ENCODE results near the gene CENPE.
A peak's percentile ranks its signal among the peaks of the same experiment; 100 is the strongest.
"Not testable (repeated sequence)": the region's sequence is repeated elsewhere in the genome, so short reads cannot be mapped to it uniquely, and the experiment has no call there.

Gene CENPE

GRCh38 chr4:103198111-103198765 lies at the start of gene CENPE:
CENPE (minus strand) TSS chr4:103198343; CDS start chr4:103198319, 24 bp downstream.
- peaks cover 2% of the 10 kb centered on the region for H3K36me3 ChIP-seq (ENCODE audit: control insufficient read depth, insufficient read depth, low read length)
- H3K4me1 ChIP-seq (ENCODE audit: control insufficient read depth, insufficient read depth, low read length), result no peaks in the 10 kb centered on the region
- no peaks in the 10 kb centered on the region for H3K27me3 ChIP-seq (ENCODE audit: control insufficient read depth, insufficient read depth, low read length)
- H3K9me3 ChIP-seq (ENCODE audit: control insufficient read depth, insufficient read depth, low read length), result no peaks in the 10 kb centered on the region
- H3K9ac ChIP-seq (ENCODE audit: low read depth, low read length), result peak within 1 kb of the TSS; percentile 62
- H3K4me3 ChIP-seq (ENCODE audit: low read depth, low read length), result peak within 1 kb of the TSS; percentile 95

GRCh38 chr4:103244251-103244650 lies 46.1 kb upstream of the CENPE start:
- no peaks in the 10 kb centered on the region for H3K36me3 ChIP-seq (ENCODE audit: control insufficient read depth, insufficient read depth, low read length)
- no peaks in the 10 kb centered on the region for H3K27me3 ChIP-seq (ENCODE audit: control insufficient read depth, insufficient read depth, low read length)
- no peaks in the 10 kb centered on the region for H3K9me3 ChIP-seq (ENCODE audit: control insufficient read depth, insufficient read depth, low read length)
- H3K4me1 ChIP-seq (ENCODE audit: control insufficient read depth, insufficient read depth, low read length), result no peaks in the 10 kb centered on the region
- no peak overlapping the region for H3K9ac ChIP-seq (ENCODE audit: low read depth, low read length)
- H3K4me3 ChIP-seq (ENCODE audit: low read depth, low read length), result no peak overlapping the region

- H3K4me3 ChIP-seq (ENCODE audit: low read depth, low read length); H3K4me1 ChIP-seq (ENCODE audit: control insufficient read depth, insufficient read depth, low read length); H3K27me3 ChIP-seq (ENCODE audit: control insufficient read depth, insufficient read depth, low read length); H3K9me3 ChIP-seq (ENCODE audit: control insufficient read depth, insufficient read depth, low read length); H3K9ac ChIP-seq (ENCODE audit: low read depth, low read length); H3K36me3 ChIP-seq (ENCODE audit: control insufficient read depth, insufficient read depth, low read length): not testable (repeated sequence)
These were observed 32.8 kb upstream of the CENPE start for GRCh38 chr4:103230938-103231337.

DNA sequence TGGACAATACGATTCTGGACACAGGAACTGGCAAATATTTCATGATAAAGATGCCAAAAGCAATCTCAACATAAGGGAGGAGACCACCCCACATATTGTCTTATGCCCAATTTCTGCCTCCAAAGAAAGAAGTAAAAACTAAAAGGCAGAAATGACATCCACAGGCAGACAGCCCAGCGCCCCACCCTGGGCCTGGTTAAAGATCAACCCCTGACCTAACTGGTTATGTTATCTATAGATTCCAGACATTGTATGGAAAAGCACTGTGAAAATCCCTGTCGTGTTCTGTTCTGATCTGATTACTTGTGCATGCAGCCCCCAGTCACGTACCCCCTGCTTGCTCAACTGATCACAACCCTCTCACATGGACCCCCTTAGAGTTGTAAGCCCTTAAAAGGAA lies 25.4 kb upstream of the CENPE start:
- H3K4me1 ChIP-seq (ENCODE audit: control insufficient read depth, insufficient read depth, low read length); H3K4me3 ChIP-seq (ENCODE audit: low read depth, low read length); H3K36me3 ChIP-seq (ENCODE audit: control insufficient read depth, insufficient read depth, low read length): not testable (repeated sequence)

DNA sequence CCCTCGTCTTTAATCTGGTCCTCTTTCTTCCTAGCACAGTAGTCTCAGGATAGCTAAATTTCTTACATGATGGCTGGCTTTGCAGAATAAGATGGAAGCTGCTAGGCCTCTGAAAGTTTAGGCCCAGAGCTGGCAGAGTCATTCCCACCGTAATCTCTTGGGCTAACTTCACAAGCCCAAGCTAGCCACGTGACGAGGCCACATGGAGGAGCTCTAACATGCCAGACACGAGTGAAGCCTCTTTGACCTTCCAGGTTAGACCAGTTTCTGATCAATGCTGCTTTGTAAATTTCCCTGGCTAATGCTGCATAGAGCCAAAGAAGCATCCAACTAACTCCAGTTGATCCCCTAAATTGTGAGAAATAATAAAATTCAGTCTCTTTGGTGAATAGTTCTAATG lies 9.5 kb upstream of the CENPE start:
- Histone ChIP-seq H3K4me3 (ENCODE audit: low read depth, low read length) (no peak overlapping the region), H3K36me3 (ENCODE audit: control insufficient read depth, insufficient read depth, low read length) (no peaks in the 10 kb centered on the region), H3K4me1 (ENCODE audit: control insufficient read depth, insufficient read depth, low read length) (no peaks in the 10 kb centered on the region), H3K27me3 (ENCODE audit: control insufficient read depth, insufficient read depth, low read length) (no peaks in the 10 kb centered on the region), H3K9ac (ENCODE audit: low read depth, low read length) (no peak overlapping the region), H3K9me3 (ENCODE audit: control insufficient read depth, insufficient read depth, low read length) (no peaks in the 10 kb centered on the region)

More for the DNA sequence above, 25.4 kb upstream of the CENPE start:
- H3K9me3 ChIP-seq (ENCODE audit: control insufficient read depth, insufficient read depth, low read length); H3K9ac ChIP-seq (ENCODE audit: low read depth, low read length); H3K27me3 ChIP-seq (ENCODE audit: control insufficient read depth, insufficient read depth, low read length): not testable (repeated sequence)

GRCh38 chr4:103204111-103204510 lies 6.0 kb upstream of the CENPE start:
- Histone ChIP-seq H3K9me3 (ENCODE audit: control insufficient read depth, insufficient read depth, low read length) (no peaks in the 10 kb centered on the region), H3K9ac (ENCODE audit: low read depth, low read length) (no peak overlapping the region), H3K27me3 (ENCODE audit: control insufficient read depth, insufficient read depth, low read length) (no peaks in the 10 kb centered on the region), H3K4me1 (ENCODE audit: control insufficient read depth, insufficient read depth, low read length) (no peaks in the 10 kb centered on the region), H3K4me3 (ENCODE audit: low read depth, low read length) (no peak overlapping the region), H3K36me3 (ENCODE audit: control insufficient read depth, insufficient read depth, low read length) (no peaks in the 10 kb centered on the region)

DNA sequence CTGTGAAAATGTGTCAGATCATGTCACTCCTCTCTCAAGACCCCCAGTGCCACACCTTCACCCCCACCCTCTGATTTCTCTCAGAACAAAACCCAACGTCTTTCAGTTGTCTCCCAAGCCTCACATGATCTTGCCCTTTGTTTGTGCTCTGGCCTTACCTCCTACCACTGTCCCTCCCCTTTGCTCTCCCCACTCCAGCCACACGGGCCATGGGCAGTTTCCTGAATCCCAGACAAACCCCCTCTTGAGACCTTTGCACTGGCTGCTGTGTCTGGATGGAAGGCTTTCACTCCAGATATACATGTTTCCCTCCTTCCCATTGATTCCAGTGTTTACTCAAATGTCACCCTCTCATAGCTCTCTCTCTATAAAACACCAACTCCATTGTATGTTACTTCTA lies 3.6 kb upstream of the CENPE start:
- no peaks in the 10 kb centered on the region for H3K27me3 ChIP-seq (ENCODE audit: control insufficient read depth, insufficient read depth, low read length)
- no peaks in the 10 kb centered on the region for H3K36me3 ChIP-seq (ENCODE audit: control insufficient read depth, insufficient read depth, low read length)
- H3K9ac ChIP-seq (ENCODE audit: low read depth, low read length), result no peak overlapping the region
- no peak overlapping the region for H3K4me3 ChIP-seq (ENCODE audit: low read depth, low read length)
- H3K9me3 ChIP-seq (ENCODE audit: control insufficient read depth, insufficient read depth, low read length), result no peaks in the 10 kb centered on the region
- H3K4me1 ChIP-seq (ENCODE audit: control insufficient read depth, insufficient read depth, low read length), result no peaks in the 10 kb centered on the region

DNA sequence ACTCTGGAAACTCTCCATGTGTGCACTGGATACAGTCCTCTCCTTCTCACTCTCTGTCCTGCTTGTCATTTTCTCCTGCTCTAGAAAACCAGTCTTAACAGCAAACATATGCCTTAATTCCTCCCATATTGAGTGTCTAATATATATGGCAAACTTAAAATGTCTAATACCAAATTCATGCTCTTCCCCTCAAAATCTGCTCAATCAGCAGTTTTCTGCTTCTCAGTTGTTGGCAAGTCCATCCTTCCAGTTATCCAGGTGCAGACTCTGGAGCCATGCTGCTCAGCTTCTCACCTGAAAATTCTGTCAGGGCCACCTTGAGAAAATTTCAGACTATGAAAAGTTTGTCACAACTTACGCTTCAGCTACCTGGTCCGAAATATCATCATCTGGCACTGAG lies 3.1 kb upstream of the CENPE start:
- Histone ChIP-seq H3K36me3 (ENCODE audit: control insufficient read depth, insufficient read depth, low read length) (no peaks in the 10 kb centered on the region), H3K27me3 (ENCODE audit: control insufficient read depth, insufficient read depth, low read length) (no peaks in the 10 kb centered on the region), H3K4me3 (ENCODE audit: low read depth, low read length) (no peak overlapping the region), H3K9me3 (ENCODE audit: control insufficient read depth, insufficient read depth, low read length) (no peaks in the 10 kb centered on the region), H3K9ac (ENCODE audit: low read depth, low read length) (no peak overlapping the region), H3K4me1 (ENCODE audit: control insufficient read depth, insufficient read depth, low read length) (no peaks in the 10 kb centered on the region)

- no peaks in the 10 kb centered on the region for H3K4me1 ChIP-seq (ENCODE audit: control insufficient read depth, insufficient read depth, low read length)
- H3K9me3 ChIP-seq (ENCODE audit: control insufficient read depth, insufficient read depth, low read length), result no peaks in the 10 kb centered on the region
- no peaks in the 10 kb centered on the region for H3K27me3 ChIP-seq (ENCODE audit: control insufficient read depth, insufficient read depth, low read length)
- H3K4me3 ChIP-seq (ENCODE audit: low read depth, low read length), result peak overlapping the region; percentile 95
- H3K9ac ChIP-seq (ENCODE audit: low read depth, low read length), result no peak overlapping the region
- H3K36me3 ChIP-seq (ENCODE audit: control insufficient read depth, insufficient read depth, low read length), result peaks cover 2% of the 10 kb centered on the region
These were observed 866 bp upstream of the CENPE start for GRCh38 chr4:103199009-103199408.

DNA sequence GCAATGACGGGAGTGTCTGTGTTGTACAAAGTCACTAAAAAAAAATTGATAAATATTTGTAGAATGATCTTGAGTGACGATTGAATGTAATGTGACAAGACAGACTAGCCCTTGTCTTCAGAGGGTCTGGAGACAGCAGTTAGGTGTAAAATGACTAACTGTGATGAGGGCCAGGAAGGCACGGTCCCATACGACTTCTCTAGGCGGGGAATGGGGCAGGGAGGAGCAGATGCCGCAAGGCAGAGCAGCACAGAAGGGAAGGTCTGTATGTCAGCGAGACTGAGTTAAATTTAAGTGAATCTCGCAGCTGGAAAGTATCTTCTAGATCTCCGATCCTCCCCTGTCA lies 405 bp downstream of the CENPE start:
- peak overlapping the region; percentile 95 for H3K4me3 ChIP-seq (ENCODE audit: low read depth, low read length)
- no peaks in the 10 kb centered on the region for H3K9me3 ChIP-seq (ENCODE audit: control insufficient read depth, insufficient read depth, low read length)
- peak overlapping the region; percentile 62 for H3K9ac ChIP-seq (ENCODE audit: low read depth, low read length)
- no peaks in the 10 kb centered on the region for H3K27me3 ChIP-seq (ENCODE audit: control insufficient read depth, insufficient read depth, low read length)
- H3K36me3 ChIP-seq (ENCODE audit: control insufficient read depth, insufficient read depth, low read length), result peaks cover 2% of the 10 kb centered on the region
- H3K4me1 ChIP-seq (ENCODE audit: control insufficient read depth, insufficient read depth, low read length), result no peaks in the 10 kb centered on the region

DNA sequence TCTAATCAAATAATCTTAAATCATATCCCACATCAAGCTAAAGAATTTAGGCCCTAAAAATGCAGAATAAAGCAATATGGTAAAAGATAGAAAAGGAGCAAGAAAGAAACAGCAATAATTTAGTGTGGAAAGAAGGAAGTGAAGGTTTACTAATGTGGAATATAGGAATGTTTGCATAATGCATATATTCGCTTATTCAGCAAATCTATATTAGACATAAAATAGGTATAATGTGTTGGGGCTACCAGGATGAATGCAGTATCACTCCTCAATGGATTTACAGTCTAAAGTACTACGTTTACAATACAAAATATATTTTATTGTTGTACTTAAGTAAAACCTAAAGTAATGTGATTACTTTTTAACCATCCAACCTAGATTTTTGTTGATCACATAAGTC lies 4.7 kb downstream of the CENPE start:
- no peak overlapping the region for H3K4me3 ChIP-seq (ENCODE audit: low read depth, low read length)
- H3K36me3 ChIP-seq (ENCODE audit: control insufficient read depth, insufficient read depth, low read length), result peaks cover 8% of the 10 kb centered on the region
- H3K27me3 ChIP-seq (ENCODE audit: control insufficient read depth, insufficient read depth, low read length), result no peaks in the 10 kb centered on the region
- H3K4me1 ChIP-seq (ENCODE audit: control insufficient read depth, insufficient read depth, low read length), result no peaks in the 10 kb centered on the region
- H3K9me3 ChIP-seq (ENCODE audit: control insufficient read depth, insufficient read depth, low read length), result no peaks in the 10 kb centered on the region
- no peak overlapping the region for H3K9ac ChIP-seq (ENCODE audit: low read depth, low read length)

DNA sequence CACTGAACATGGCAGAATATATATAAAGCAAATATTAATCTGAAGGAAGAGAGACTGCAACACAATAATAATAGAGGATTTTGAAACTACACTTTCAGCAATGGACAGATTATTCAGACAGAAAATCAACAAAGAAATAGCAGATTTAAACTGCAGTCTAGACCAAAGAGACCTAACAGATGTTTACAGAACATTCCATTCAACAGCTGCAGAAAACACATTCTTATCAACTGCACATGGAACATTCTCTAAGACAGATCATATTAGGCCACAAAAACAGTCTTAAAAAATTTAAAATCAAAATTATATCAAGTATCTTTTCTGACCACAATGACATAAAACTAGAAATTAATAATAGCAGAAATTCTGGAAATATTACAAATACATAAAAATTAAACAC lies 27.1 kb downstream of the CENPE start:
- H3K9ac ChIP-seq (ENCODE audit: low read depth, low read length), result no peak overlapping the region
- no peak overlapping the region for H3K4me3 ChIP-seq (ENCODE audit: low read depth, low read length)
- no peaks in the 10 kb centered on the region for H3K4me1 ChIP-seq (ENCODE audit: control insufficient read depth, insufficient read depth, low read length)
- no peaks in the 10 kb centered on the region for H3K27me3 ChIP-seq (ENCODE audit: control insufficient read depth, insufficient read depth, low read length)
- H3K9me3 ChIP-seq (ENCODE audit: control insufficient read depth, insufficient read depth, low read length), result no peaks in the 10 kb centered on the region
- peaks cover 4% of the 10 kb centered on the region for H3K36me3 ChIP-seq (ENCODE audit: control insufficient read depth, insufficient read depth, low read length)
